ENCODE measurements around the gene YEATS2. TPM values are rescaled to one million over a fixed set of nuclear protein-coding genes. Genes with fewer than 3 reads are reported as not detected.
"Not testable (repeated sequence)": the region's sequence is repeated elsewhere in the genome, so short reads cannot be mapped to it uniquely, and the experiment has no call there.

Gene YEATS2
- total RNA-seq, 3 donors from 2014 or later = 11.5 to 32.8 (median 26.6) TPM

GRCh38 chr3:183698756-183699155, 1.2 kb downstream of the YEATS2 start:
- TF ChIP-seq POLR2A (IDR thresholded peaks at IDR 0.05) (no peak), POLR2AphosphoS5 (IDR thresholded peaks at IDR 0.05) (no peak)
- TF ChIP-seq, protein P1, sequence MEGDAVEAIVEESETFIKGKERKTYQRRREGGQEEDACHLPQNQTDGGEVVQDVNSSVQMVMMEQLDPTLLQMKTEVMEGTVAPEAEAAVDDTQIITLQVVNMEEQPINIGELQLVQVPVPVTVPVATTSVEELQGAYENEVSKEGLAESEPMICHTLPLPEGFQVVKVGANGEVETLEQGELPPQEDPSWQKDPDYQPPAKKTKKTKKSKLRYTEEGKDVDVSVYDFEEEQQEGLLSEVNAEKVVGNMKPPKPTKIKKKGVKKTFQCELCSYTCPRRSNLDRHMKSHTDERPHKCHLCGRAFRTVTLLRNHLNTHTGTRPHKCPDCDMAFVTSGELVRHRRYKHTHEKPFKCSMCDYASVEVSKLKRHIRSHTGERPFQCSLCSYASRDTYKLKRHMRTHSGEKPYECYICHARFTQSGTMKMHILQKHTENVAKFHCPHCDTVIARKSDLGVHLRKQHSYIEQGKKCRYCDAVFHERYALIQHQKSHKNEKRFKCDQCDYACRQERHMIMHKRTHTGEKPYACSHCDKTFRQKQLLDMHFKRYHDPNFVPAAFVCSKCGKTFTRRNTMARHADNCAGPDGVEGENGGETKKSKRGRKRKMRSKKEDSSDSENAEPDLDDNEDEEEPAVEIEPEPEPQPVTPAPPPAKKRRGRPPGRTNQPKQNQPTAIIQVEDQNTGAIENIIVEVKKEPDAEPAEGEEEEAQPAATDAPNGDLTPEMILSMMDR (IDR thresholded peaks at IDR 0.05) = no peak
- no peaks in the 10 kb centered on the region for H3K4me1 ChIP-seq
- H3K27ac ChIP-seq = peak overlapping the region; percentile 90 to 91
- no peaks in the 10 kb centered on the region for H3K36me3 ChIP-seq
- H3K9me3 ChIP-seq = no peaks in the 10 kb centered on the region
- intact Hi-C loops (cut with DNase I; ENCODE audit: low total_unique reads) = no loop called here
- DNase-seq (ENCODE audit: low spot score in 2 of 2) = no peak
- H3K27me3 ChIP-seq = no peaks in the 10 kb centered on the region
- H3K4me3 ChIP-seq = peak overlapping the region; percentile 92 to 97 (median 96)

- TF ChIP-seq POLR2AphosphoS5 (IDR thresholded peaks at IDR 0.05) (no peak), POLR2A (IDR thresholded peaks at IDR 0.05) (no peak)
- TF ChIP-seq, protein P1 (IDR thresholded peaks at IDR 0.05) = no peak
- Histone ChIP-seq H3K4me3 (peak overlapping the region in 2 of 3 donors; percentile 92 to 97), H3K4me1 (no peaks in the 10 kb centered on the region), H3K27ac (peak overlapping the region in 1 of 2 donors; percentile 90), H3K36me3 (no peaks in the 10 kb centered on the region), H3K27me3 (no peaks in the 10 kb centered on the region), H3K9me3 (no peaks in the 10 kb centered on the region)
- intact Hi-C loops (cut with DNase I; ENCODE audit: low total_unique reads) = no loop called here
- no peak for DNase-seq (ENCODE audit: low spot score in 2 of 2)
Observed at GRCh38 chr3:183699238-183699947, 1.8 kb downstream of the YEATS2 start.

DNA sequence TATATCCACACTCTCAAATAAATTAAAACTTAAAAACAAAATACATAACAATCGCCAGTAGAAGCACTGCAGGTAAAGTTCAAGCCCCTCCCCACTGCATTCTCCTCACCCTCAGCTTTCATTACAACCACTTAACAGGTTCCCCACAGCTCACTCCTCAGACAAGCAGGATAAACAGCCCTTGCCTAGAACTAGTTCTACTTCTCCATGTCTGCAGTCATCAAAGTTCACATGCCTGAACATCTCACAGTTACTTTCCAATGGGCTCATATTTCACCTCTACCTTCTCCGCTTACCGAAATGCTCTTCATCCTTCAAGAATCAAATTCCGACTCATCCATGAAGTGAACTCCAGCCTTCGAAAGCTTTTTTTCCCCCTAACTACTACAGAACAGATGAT, 4.1 kb downstream of the YEATS2 start:
- no peak for DNase-seq (ENCODE audit: low spot score in 2 of 2)
- no peaks in the 10 kb centered on the region for H3K9me3 ChIP-seq
- no peaks in the 10 kb centered on the region for H3K36me3 ChIP-seq
- intact Hi-C loops (cut with DNase I; ENCODE audit: low total_unique reads) = no loop called here
- no peaks in the 10 kb centered on the region for H3K4me1 ChIP-seq
- H3K27me3 ChIP-seq = no peaks in the 10 kb centered on the region
- TF ChIP-seq POLR2AphosphoS5 (IDR thresholded peaks at IDR 0.05) (no peak), POLR2A (IDR thresholded peaks at IDR 0.05) (no peak)
- TF ChIP-seq, protein P1 (IDR thresholded peaks at IDR 0.05) = no peak
- H3K27ac ChIP-seq = no peak overlapping the region
- no peak overlapping the region for H3K4me3 ChIP-seq

- H3K27ac ChIP-seq; intact Hi-C loops (cut with DNase I; ENCODE audit: low total_unique reads); H3K36me3 ChIP-seq; H3K27me3 ChIP-seq; H3K4me1 ChIP-seq; DNase-seq (ENCODE audit: low spot score in 2 of 2); H3K4me3 ChIP-seq; H3K9me3 ChIP-seq: not testable (repeated sequence)
Observed at GRCh38 chr3:183703892-183704291, 6.3 kb downstream of the YEATS2 start.

- H3K27me3 ChIP-seq = no peaks in the 10 kb centered on the region
- H3K36me3 ChIP-seq = no peaks in the 10 kb centered on the region
- no peak overlapping the region for H3K4me3 ChIP-seq
- no peaks in the 10 kb centered on the region for H3K4me1 ChIP-seq
- no peak overlapping the region for H3K27ac ChIP-seq
- no peak for DNase-seq (ENCODE audit: low spot score in 2 of 2)
- intact Hi-C loops (cut with DNase I; ENCODE audit: low total_unique reads) = no loop called here
- TF ChIP-seq POLR2A (IDR thresholded peaks at IDR 0.05) (no peak), POLR2AphosphoS5 (IDR thresholded peaks at IDR 0.05) (no peak)
- TF ChIP-seq, protein P1 (IDR thresholded peaks at IDR 0.05) = no peak
- no peaks in the 10 kb centered on the region for H3K9me3 ChIP-seq
Observed at GRCh38 chr3:183710231-183710630, 12.6 kb downstream of the YEATS2 start.

Measured in breast epithelium (tissue), 4 donors.